A549 treated with DMSO at 1 μM for 4 hours (cell line): ENCODE measurements around the gene AQP5. TPM values are rescaled to one million over a fixed set of nuclear protein-coding genes. Genes with fewer than 3 reads are reported as not detected.

Source experiments
- total RNA-seq: library from RNA; stranded (reverse); fragments of 200-300 nt; extraction: Qiagen RNA extraction; gene quantifications from 5 replicates; pipeline ENCODE4 v1.2.3, GENCODE V29; 2022; ENCODE audit warnings: low read depth

AQP5 gene
- total RNA-seq = not detected in 5 replicates

GRCh38 chr12:49961111-49961922, at the start of gene AQP5:
Gene AQP5 (plus strand): TSS chr12:49961872. CDS start chr12:49962018, 146 bp downstream.

GRCh38 chr12:49950273-49951251, 11.1 kb upstream of the AQP5 start, which contains the start of gene AQP2:
Gene AQP2 (plus strand): TSS chr12:49950737. CDS start chr12:49950831, 94 bp downstream.

GRCh38 chr12:49972641-49973360, 11.1 kb downstream of the AQP5 start, which contains the start of gene AQP6:
Gene AQP6 (plus strand): TSS chr12:49972947. CDS start chr12:49973174, 227 bp downstream.

Other genes starting within 250 kb of the AQP5 start
- 423 to 517 TPM (median 494 TPM) in 5 replicates for gene TMBIM6, start 220.3 kb upstream of the AQP5 start, total RNA-seq
- 7.1 to 9.5 TPM (median 7.8 TPM) in 5 replicates for gene NCKAP5L, start 133.5 kb upstream of the AQP5 start, total RNA-seq
- gene BCDIN3D, start 118.8 kb upstream of the AQP5 start, total RNA-seq = 4.7 to 5.9 TPM (median 4.8 TPM) in 5 replicates
- 0.04 to 0.16 TPM in 2 of 5 replicates, not detected in the others for gene FAIM2, start 58.0 kb upstream of the AQP5 start, total RNA-seq
- not detected in 5 replicates for gene AQP2, start 11.1 kb upstream of the AQP5 start, total RNA-seq
- gene AQP6, start 11.1 kb downstream of the AQP5 start, total RNA-seq = 0.02 to 0.05 TPM in 2 of 5 replicates, not detected in the others
- gene RACGAP1, start 63.6 kb downstream of the AQP5 start, total RNA-seq = 77.7 to 89.1 TPM (median 85.5 TPM) in 5 replicates
- 5.3 to 6.8 TPM (median 6.2 TPM) in 5 replicates for gene ASIC1, start 95.7 kb downstream of the AQP5 start, total RNA-seq
- gene SMARCD1, start 123.5 kb downstream of the AQP5 start, total RNA-seq = 72.3 to 81.7 TPM (median 75.1 TPM) in 5 replicates
- 0.10 to 0.39 TPM (median 0.20 TPM) in 5 replicates for gene GPD1, start 142.1 kb downstream of the AQP5 start, total RNA-seq
- gene COX14, start 150.4 kb downstream of the AQP5 start, total RNA-seq = 69.8 to 77.8 TPM (median 75.1 TPM) in 5 replicates
- 24.9 to 28.4 TPM (median 26.7 TPM) in 5 replicates for gene CERS5, start 205.5 kb downstream of the AQP5 start, total RNA-seq